Measurements from ENCODE around the gene DOCK9. TPM values are rescaled to one million over a fixed set of nuclear protein-coding genes. Genes with fewer than 3 reads are reported as not detected.

The DOCK9 gene
- total RNA-seq, 1 experiment from 2014 or later: 36.6 TPM

DNA sequence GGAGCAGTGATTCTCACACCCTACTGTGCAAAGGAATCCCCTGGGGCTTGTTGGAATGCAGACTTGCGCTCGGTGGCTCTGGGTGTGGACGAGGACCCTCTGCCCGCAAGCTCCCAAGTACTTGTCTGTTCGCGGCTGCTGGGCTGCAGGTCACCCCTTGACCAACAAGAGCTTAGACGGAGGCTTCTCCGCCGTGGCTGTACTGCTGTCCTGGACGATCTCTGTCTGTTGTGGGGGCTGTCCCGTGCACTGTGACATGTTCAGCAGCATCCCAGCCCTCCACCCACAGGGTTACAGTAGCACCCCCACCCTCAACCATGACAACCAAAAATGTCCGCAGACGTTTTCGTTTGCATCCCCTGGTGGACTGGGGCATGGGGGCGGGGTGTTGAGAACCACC is 202.5 kb downstream of the DOCK9 start:
- Mint-ChIP-seq H3K36me3 (no peaks in the 10 kb centered on the region), H3K27ac (no peak overlapping the region), H3K9me3 (peaks cover 1% of the 10 kb centered on the region; the same call in 1 of the 2 replicates), H3K27me3 (ENCODE audit: low read depth) (no peaks in the 10 kb centered on the region; the same call in 1 of the 2 replicates), H3K4me1 (peaks cover 12% of the 10 kb centered on the region), H3K4me3 (no peak overlapping the region)
- POLR2A ChIA-PET: no interaction called here
- CTCF ChIA-PET: interaction anchor here (0.7 to 1.4 kb wide), 2 partner anchors 13 to 64 kb away, joined by 3 to 5 read pairs; no protein-coding TSS in a partner anchor
- DNase-seq (ENCODE audit: low spot score) (no peak), ATAC-seq (no peak)
- TF ChIP-seq HMGA2 (CRISPR knock-in tag; IDR thresholded peaks at IDR 0.05) (no peak), SMAD3 (CRISPR knock-in tag; IDR thresholded peaks at IDR 0.05; ENCODE audit: borderline replicate concordance) (no peak), CBFB (CRISPR knock-in tag; IDR thresholded peaks at IDR 0.05; ENCODE audit: low read depth) (no peak), CREM (CRISPR knock-in tag; IDR thresholded peaks at IDR 0.05) (no peak), TP53 (CRISPR knock-in tag; IDR thresholded peaks at IDR 0.05) (no peak), TEAD1 (CRISPR knock-in tag; IDR thresholded peaks at IDR 0.05) (no peak), AFF4 (CRISPR knock-in tag; IDR thresholded peaks at IDR 0.05; ENCODE audit: borderline replicate concordance) (no peak), ZNF263 (CRISPR knock-in tag; IDR thresholded peaks at IDR 0.05; ENCODE audit: low read depth) (no peak), IRF1 (CRISPR knock-in tag; IDR thresholded peaks at IDR 0.05) (no peak), ESRRA (CRISPR knock-in tag; IDR thresholded peaks at IDR 0.05; ENCODE audit: borderline replicate concordance) (no peak), ATF6 (CRISPR knock-in tag; IDR thresholded peaks at IDR 0.05) (no peak)

DNA sequence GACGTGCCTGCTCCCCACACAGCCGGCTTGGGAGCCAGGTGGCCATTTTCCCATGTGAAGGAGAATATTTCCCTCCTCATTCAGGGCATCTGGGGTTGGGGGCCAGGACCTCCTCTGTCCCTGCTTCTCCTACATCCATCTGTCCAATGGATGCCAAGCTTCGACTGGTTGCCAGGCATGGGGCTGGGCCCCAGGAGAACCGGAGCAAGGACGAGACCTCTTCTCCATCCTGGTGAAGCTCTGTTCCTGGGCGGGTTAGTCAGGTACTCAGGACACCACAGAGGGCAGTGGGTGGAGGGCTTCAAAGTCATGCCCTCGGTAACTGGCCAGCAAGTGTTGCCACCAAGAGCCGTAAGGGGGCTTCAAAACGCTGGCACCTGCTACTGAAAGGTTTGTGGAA is 203.1 kb downstream of the DOCK9 start:
- no peak for DNase-seq (ENCODE audit: low spot score)
- no peaks in the 10 kb centered on the region for H3K36me3 Mint-ChIP-seq
- H3K4me3 Mint-ChIP-seq: no peak overlapping the region
- H3K4me1 Mint-ChIP-seq: peaks cover 12% of the 10 kb centered on the region
- peaks cover 6% of the 10 kb centered on the region; the same call in 1 of the 2 replicates for H3K9me3 Mint-ChIP-seq
- CTCF ChIA-PET: interaction anchor here (0.7 to 1.4 kb wide), 2 partner anchors 12 to 65 kb away, joined by 3 to 5 read pairs; no protein-coding TSS in a partner anchor
- no peak overlapping the region for H3K27ac Mint-ChIP-seq
- ATAC-seq: no peak
- no peaks in the 10 kb centered on the region; the same call in 1 of the 2 replicates for H3K27me3 Mint-ChIP-seq (ENCODE audit: low read depth)
- POLR2A ChIA-PET: no interaction called here
- TF ChIP-seq CDX4 (CRISPR knock-in tag; IDR thresholded peaks at IDR 0.05; ENCODE audit: borderline replicate concordance) (no peak), ERG (CRISPR knock-in tag; IDR thresholded peaks at IDR 0.05) (no peak), ATF2 (CRISPR knock-in tag; IDR thresholded peaks at IDR 0.05; ENCODE audit: borderline replicate concordance, low read depth) (no peak), ZNF317 (CRISPR knock-in tag; IDR thresholded peaks at IDR 0.05; ENCODE audit: borderline replicate concordance, low read depth) (no peak), FOXJ3 (CRISPR knock-in tag; IDR thresholded peaks at IDR 0.05; ENCODE audit: borderline replicate concordance) (no peak), ZNF121 (CRISPR knock-in tag; IDR thresholded peaks at IDR 0.05) (no peak), GRHL2 (CRISPR knock-in tag; IDR thresholded peaks at IDR 0.05; ENCODE audit: insufficient replicate concordance, severe bottlenecking) (no peak), SOX15 (CRISPR knock-in tag; IDR thresholded peaks at IDR 0.05) (no peak)
- TF ChIP-seq, protein P1, sequence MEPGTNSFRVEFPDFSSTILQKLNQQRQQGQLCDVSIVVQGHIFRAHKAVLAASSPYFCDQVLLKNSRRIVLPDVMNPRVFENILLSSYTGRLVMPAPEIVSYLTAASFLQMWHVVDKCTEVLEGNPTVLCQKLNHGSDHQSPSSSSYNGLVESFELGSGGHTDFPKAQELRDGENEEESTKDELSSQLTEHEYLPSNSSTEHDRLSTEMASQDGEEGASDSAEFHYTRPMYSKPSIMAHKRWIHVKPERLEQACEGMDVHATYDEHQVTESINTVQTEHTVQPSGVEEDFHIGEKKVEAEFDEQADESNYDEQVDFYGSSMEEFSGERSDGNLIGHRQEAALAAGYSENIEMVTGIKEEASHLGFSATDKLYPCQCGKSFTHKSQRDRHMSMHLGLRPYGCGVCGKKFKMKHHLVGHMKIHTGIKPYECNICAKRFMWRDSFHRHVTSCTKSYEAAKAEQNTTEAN (CRISPR knock-in tag; IDR thresholded peaks at IDR 0.05): no peak

All from WTC11 (cell line).